Uterus (tissue), 4 donors: ENCODE results near the gene FAM227B. TPM values are rescaled to one million over a fixed set of nuclear protein-coding genes. Genes with fewer than 3 reads are reported as not detected.

Experiments used
- DNase-seq, 2 donors: peaks; one replicate each; pipeline ENCODE4 v3.0.0-alpha.2; 2019 to 2020
- H3K27ac ChIP-seq, 2 donors: fragments of 200-600 bp; sonication (generic); 1 replicate in 1 of 2; 2 replicates in 1 of 2; pipeline ENCODE4 v1.5.1; 2016 to 2018
- H3K27me3 ChIP-seq, 2 donors: fragments of 200-600 bp; sonication (generic); one replicate each; pipeline ENCODE4 v1.5.1; 2018 to 2019; ENCODE audit warnings: control low read depth in 1 of 2
- H3K36me3 ChIP-seq, 2 donors: fragments of 200-600 bp; sonication (generic); one replicate each; pipeline ENCODE4 v1.5.1; 2019; ENCODE audit warnings: control low read depth in 1 of 2
- H3K4me1 ChIP-seq, 2 donors: fragments of 200-600 bp; sonication (generic); one replicate each; pipeline ENCODE4 v1.5.1; 2018 to 2019; ENCODE audit warnings: control low read depth in 1 of 2
- H3K4me3 ChIP-seq, 2 donors: fragments of 200-600 bp; sonication (generic); 1 replicate in 1 of 2; 2 replicates in 1 of 2; pipeline ENCODE4 v1.5.1; 2018 to 2019; ENCODE audit warnings: mild to moderate bottlenecking in 1 of 2
- H3K9me3 ChIP-seq, 2 donors: fragments of 200-600 bp; sonication (generic); one replicate each; pipeline ENCODE4 v1.5.1; 2019; ENCODE audit warnings: control low read depth in 1 of 2
- POLR2A ChIP-seq, 2 donors: fragments of 450-650 bp; IDR thresholded peaks; one replicate each; pipeline ENCODE4 v1.6.1; 2016; ENCODE audit warnings: antibody characterized with exemption in 2 of 2, mild to moderate bottlenecking in 1 of 2, moderate library complexity in 1 of 2
- intact Hi-C: fragments of 100-400 bp; cut with DNase I; formaldehyde crosslinking; loops from one replicate; pipeline ENCODE4 v1.15.1; 2023; ENCODE audit warnings: low total_unique reads
- total RNA-seq, 4 donors: library from RNA; depleted of rRNA in 3 of 4; stranded (reverse); fragments of >200 nt in 3 of 4; gene quantifications; one replicate each; pipeline versions ENCODE4 v1.1.0 to v1.2.4, GENCODE V29; 2014 to 2023
- TF ChIP-seq, protein P1 (sequence below), 4 experiments: fragments of 200-600 bp in 2 of 4; fragments of 450-650 bp in 2 of 4; sonication (generic) in 2 of 4; IDR thresholded peaks; one replicate each; pipeline ENCODE4 v1.5.1; 2016 to 2019; ENCODE audit warnings: antibody characterized with exemption in 4 of 4, mild to moderate bottlenecking in 2 of 4, moderate library complexity in 1 of 4
- donor health status: DM: yes; HTN: yes; CAD: no.

Gene FAM227B
- total RNA-seq, 4 donors from 2014 or later: 2.6 to 15.7 (median 9.9) TPM

DNA sequence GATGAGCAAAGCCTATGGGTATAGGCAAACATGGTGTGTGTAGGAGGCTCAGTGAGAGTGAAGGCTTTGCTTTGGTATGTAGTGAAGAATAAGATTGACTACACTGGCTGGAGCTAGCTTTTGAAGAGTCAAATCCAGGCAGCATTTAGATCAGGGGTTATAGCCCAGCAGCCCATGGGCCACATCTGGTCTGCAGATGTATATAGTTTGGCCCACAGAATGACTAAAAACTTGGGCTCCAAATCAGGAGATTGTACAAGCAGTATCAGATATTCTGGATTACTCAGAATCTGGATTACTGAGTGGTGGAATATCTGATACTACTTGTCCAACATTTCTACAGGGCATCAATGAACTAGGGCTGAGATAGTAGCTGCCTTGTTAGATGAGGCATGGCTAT lies 290.5 kb downstream of the FAM227B start:
- no peak for TF ChIP-seq POLR2A (IDR thresholded peaks at IDR 0.05)
- TF ChIP-seq, protein P1, sequence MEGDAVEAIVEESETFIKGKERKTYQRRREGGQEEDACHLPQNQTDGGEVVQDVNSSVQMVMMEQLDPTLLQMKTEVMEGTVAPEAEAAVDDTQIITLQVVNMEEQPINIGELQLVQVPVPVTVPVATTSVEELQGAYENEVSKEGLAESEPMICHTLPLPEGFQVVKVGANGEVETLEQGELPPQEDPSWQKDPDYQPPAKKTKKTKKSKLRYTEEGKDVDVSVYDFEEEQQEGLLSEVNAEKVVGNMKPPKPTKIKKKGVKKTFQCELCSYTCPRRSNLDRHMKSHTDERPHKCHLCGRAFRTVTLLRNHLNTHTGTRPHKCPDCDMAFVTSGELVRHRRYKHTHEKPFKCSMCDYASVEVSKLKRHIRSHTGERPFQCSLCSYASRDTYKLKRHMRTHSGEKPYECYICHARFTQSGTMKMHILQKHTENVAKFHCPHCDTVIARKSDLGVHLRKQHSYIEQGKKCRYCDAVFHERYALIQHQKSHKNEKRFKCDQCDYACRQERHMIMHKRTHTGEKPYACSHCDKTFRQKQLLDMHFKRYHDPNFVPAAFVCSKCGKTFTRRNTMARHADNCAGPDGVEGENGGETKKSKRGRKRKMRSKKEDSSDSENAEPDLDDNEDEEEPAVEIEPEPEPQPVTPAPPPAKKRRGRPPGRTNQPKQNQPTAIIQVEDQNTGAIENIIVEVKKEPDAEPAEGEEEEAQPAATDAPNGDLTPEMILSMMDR (IDR thresholded peaks at IDR 0.05): no peak
- intact Hi-C loops: no loop called here
- Histone ChIP-seq H3K4me1 (no peaks in the 10 kb centered on the region), H3K36me3 (no peaks in the 10 kb centered on the region), H3K9me3 (no peaks in the 10 kb centered on the region), H3K27ac (no peak overlapping the region), H3K4me3 (no peak overlapping the region), H3K27me3 (no peaks in the 10 kb centered on the region)
- no peak for DNase-seq

DNA sequence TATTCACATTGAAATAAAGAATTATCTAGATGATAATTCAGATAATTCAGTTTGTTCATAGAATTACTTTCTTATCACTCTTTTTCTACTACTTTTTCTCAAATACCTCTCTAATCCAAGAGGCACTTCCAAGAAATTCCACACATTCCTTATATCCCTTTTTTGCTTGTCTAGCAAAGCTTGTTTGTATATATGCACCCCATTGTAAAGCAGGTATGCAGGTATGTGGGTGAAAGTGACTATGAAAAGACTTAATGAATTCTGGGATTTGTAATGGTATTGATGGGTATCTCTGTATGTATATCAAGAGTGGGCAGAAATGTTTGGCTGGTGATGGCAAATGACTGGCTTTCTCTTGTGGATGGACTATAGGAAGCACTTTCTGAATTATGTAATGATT lies 291.7 kb downstream of the FAM227B start:
- Histone ChIP-seq H3K36me3 (no peaks in the 10 kb centered on the region), H3K27me3 (no peaks in the 10 kb centered on the region), H3K4me3 (no peak overlapping the region), H3K27ac (no peak overlapping the region), H3K9me3 (no peaks in the 10 kb centered on the region), H3K4me1 (no peaks in the 10 kb centered on the region)
- no peak for TF ChIP-seq POLR2A (IDR thresholded peaks at IDR 0.05)
- TF ChIP-seq, protein P1 (IDR thresholded peaks at IDR 0.05): no peak
- intact Hi-C loops: no loop called here
- no peak for DNase-seq

- Histone ChIP-seq H3K9me3 (no peaks in the 10 kb centered on the region), H3K4me3 (no peak overlapping the region), H3K4me1 (no peaks in the 10 kb centered on the region), H3K27me3 (no peaks in the 10 kb centered on the region), H3K36me3 (no peaks in the 10 kb centered on the region), H3K27ac (no peak overlapping the region)
- DNase-seq: no peak
- no peak for TF ChIP-seq POLR2A (IDR thresholded peaks at IDR 0.05)
- TF ChIP-seq, protein P1 (IDR thresholded peaks at IDR 0.05): no peak
- intact Hi-C loops: no loop called here
Measured at GRCh38 chr15:49327927-49328326, 292.7 kb downstream of the FAM227B start.

DNA sequence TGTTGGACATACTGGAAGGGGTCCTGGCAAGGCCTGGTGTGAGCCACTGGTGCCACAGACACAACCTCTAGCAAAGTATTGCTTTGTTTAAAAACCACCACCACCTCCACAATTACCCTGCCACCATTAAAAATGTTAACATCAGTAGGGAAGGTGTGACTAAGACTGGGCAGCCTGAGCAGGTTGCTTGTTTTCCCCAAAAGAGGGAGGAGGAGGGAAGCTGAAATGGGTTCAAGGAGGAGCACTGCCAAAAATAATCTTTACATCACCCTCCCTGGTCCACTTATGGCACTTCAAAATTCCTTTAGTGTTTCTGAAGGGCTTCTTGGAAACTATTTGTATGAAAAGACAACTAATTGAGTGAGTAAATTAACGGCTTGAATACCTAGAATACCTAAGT lies 297.4 kb downstream of the FAM227B start:
- H3K9me3 ChIP-seq: no peaks in the 10 kb centered on the region
- no peak overlapping the region for H3K4me3 ChIP-seq
- intact Hi-C loops: no loop called here
- H3K27ac ChIP-seq: no peak overlapping the region
- H3K27me3 ChIP-seq: no peaks in the 10 kb centered on the region
- no peaks in the 10 kb centered on the region for H3K4me1 ChIP-seq
- DNase-seq: no peak
- H3K36me3 ChIP-seq: no peaks in the 10 kb centered on the region
- no peak for TF ChIP-seq POLR2A (IDR thresholded peaks at IDR 0.05)
- TF ChIP-seq, protein P1 (IDR thresholded peaks at IDR 0.05): no peak

- TF ChIP-seq, protein P1 (IDR thresholded peaks at IDR 0.05): no peak
- TF ChIP-seq POLR2A (IDR thresholded peaks at IDR 0.05): no peak
- no peak for DNase-seq
- Histone ChIP-seq H3K27ac (no peak overlapping the region), H3K4me3 (no peak overlapping the region), H3K4me1 (no peaks in the 10 kb centered on the region), H3K27me3 (no peaks in the 10 kb centered on the region), H3K9me3 (no peaks in the 10 kb centered on the region), H3K36me3 (no peaks in the 10 kb centered on the region)
- intact Hi-C loops: no loop called here
Measured at GRCh38 chr15:49320351-49320750, 300.3 kb downstream of the FAM227B start.
